Loucy (cell line): ENCODE measurements around the gene COL11A2.

ENCODE experiments used
- CTCF ChIP-seq: fragments of 200-600 bp; sonication (generic); conservative IDR thresholded peaks from 2 replicates; pipeline ENCODE4 v1.5.1; 2014; ENCODE audit warnings: mild to moderate bottlenecking, antibody characterized with exemption, low read length
- EZH2phosphoT487 ChIP-seq: fragments of 200-600 bp; IDR thresholded peaks from 2 replicates; pipeline ENCODE4 v1.6.1; 2018; ENCODE audit warnings: antibody characterized with exemption, mild to moderate bottlenecking, moderate library complexity, borderline replicate concordance

- no peak for TF ChIP-seq CTCF
- no peak for TF ChIP-seq EZH2phosphoT487
Observed at GRCh38 chr6:33170176-33171015, 21.9 kb downstream of the COL11A2 start.
